Subcutaneous abdominal adipose tissue (tissue), 5 donors: ENCODE results near the gene PCSK6.

Source experiments
- H3K27ac ChIP-seq: one replicate; pipeline ENCODE4 v1.7.0; 2013; ENCODE audit warnings: low read depth, mild to moderate bottlenecking, inconsistent platforms, low read length, moderate library complexity
- H3K27me3 ChIP-seq, 5 donors: one replicate each; pipeline ENCODE4 v1.7.0; 2013; ENCODE audit warnings: low read length in 5 of 5, inconsistent platforms in 1 of 5; ENCODE audit not compliant: control insufficient read depth in 5 of 5, insufficient read depth in 4 of 5
- H3K36me3 ChIP-seq, 5 donors: one replicate each; pipeline ENCODE4 v1.7.0; 2013; ENCODE audit warnings: low read length in 5 of 5; ENCODE audit not compliant: control insufficient read depth in 5 of 5, insufficient read depth in 5 of 5
- H3K4me1 ChIP-seq, 5 donors: one replicate each; pipeline ENCODE4 v1.7.0; 2013; ENCODE audit warnings: low read length in 5 of 5, mild to moderate bottlenecking in 3 of 5, moderate library complexity in 1 of 5; ENCODE audit not compliant: control insufficient read depth in 5 of 5, insufficient read depth in 5 of 5
- H3K4me3 ChIP-seq, 5 donors: one replicate each; pipeline ENCODE4 v1.7.0; 2013; ENCODE audit warnings: low read length in 5 of 5, low read depth in 1 of 5
- H3K9ac ChIP-seq, 5 donors: one replicate each; pipeline ENCODE4 v1.7.0; 2013; ENCODE audit warnings: low read length in 5 of 5, mild to moderate bottlenecking in 4 of 5, moderate library complexity in 3 of 5
- H3K9me3 ChIP-seq, 5 donors: one replicate each; pipeline ENCODE4 v1.7.0; 2013; ENCODE audit warnings: low read length in 5 of 5; ENCODE audit not compliant: control insufficient read depth in 5 of 5
- donor health status: healthy.
- donor health status: healthy.
- donor health status: healthy.
- donor health status: healthy.
- donor health status: healthy.

Gene PCSK6

GRCh38 chr15:101483462-101483861 is 6.0 kb downstream of the PCSK6 start:
- peaks cover 0 to 7% (median 5%) of the 10 kb centered on the region in 5 donors for H3K27me3 ChIP-seq
- no peaks in the 10 kb centered on the region for H3K36me3 ChIP-seq
- peaks cover 0 to 8% (median 6%) of the 10 kb centered on the region in 5 donors for H3K4me1 ChIP-seq
- no peaks in the 10 kb centered on the region for H3K9me3 ChIP-seq
- no peak overlapping the region for H3K4me3 ChIP-seq
- no peak overlapping the region for H3K9ac ChIP-seq
- no peak overlapping the region for H3K27ac ChIP-seq

GRCh38 chr15:101482526-101483371 is 6.8 kb downstream of the PCSK6 start:
- Histone ChIP-seq H3K4me3 (no peak overlapping the region), H3K9ac (no peak overlapping the region), H3K9me3 (no peaks in the 10 kb centered on the region), H3K27me3 (no peaks in the 10 kb centered on the region), H3K4me1 (peaks cover 0 to 5% (median 3%) of the 10 kb centered on the region in 5 donors), H3K36me3 (no peaks in the 10 kb centered on the region), H3K27ac (no peak overlapping the region)

- no peaks in the 10 kb centered on the region for H3K9me3 ChIP-seq
- no peaks in the 10 kb centered on the region for H3K27me3 ChIP-seq
- H3K9ac ChIP-seq, result no peak overlapping the region
- H3K4me3 ChIP-seq, result no peak overlapping the region
- no peak overlapping the region for H3K27ac ChIP-seq
- H3K4me1 ChIP-seq, result peaks cover 0 to 5% (median 3%) of the 10 kb centered on the region in 5 donors
- H3K36me3 ChIP-seq, result no peaks in the 10 kb centered on the region
These were observed 7.5 kb downstream of the PCSK6 start for GRCh38 chr15:101481917-101482525.

GRCh38 chr15:101481381-101481705 is 8.2 kb downstream of the PCSK6 start:
- no peak overlapping the region for H3K9ac ChIP-seq
- H3K36me3 ChIP-seq, result no peaks in the 10 kb centered on the region
- H3K4me1 ChIP-seq, result peaks cover 0 to 5% (median 3%) of the 10 kb centered on the region in 5 donors
- no peaks in the 10 kb centered on the region for H3K9me3 ChIP-seq
- H3K27me3 ChIP-seq, result no peaks in the 10 kb centered on the region
- H3K27ac ChIP-seq, result no peak overlapping the region
- H3K4me3 ChIP-seq, result no peak overlapping the region

- no peaks in the 10 kb centered on the region for H3K9me3 ChIP-seq
- H3K27me3 ChIP-seq, result no peaks in the 10 kb centered on the region
- no peak overlapping the region for H3K9ac ChIP-seq
- no peak overlapping the region for H3K27ac ChIP-seq
- H3K4me1 ChIP-seq, result peaks cover 0 to 5% (median 3%) of the 10 kb centered on the region in 5 donors
- H3K4me3 ChIP-seq, result no peak overlapping the region
- no peaks in the 10 kb centered on the region for H3K36me3 ChIP-seq
These were observed 8.7 kb downstream of the PCSK6 start for GRCh38 chr15:101480613-101481380.

GRCh38 chr15:101479851-101480612 is 9.5 kb downstream of the PCSK6 start:
- no peak overlapping the region for H3K4me3 ChIP-seq
- no peaks in the 10 kb centered on the region for H3K9me3 ChIP-seq
- peaks cover 0 to 5% (median 3%) of the 10 kb centered on the region in 5 donors for H3K4me1 ChIP-seq
- no peaks in the 10 kb centered on the region for H3K36me3 ChIP-seq
- H3K9ac ChIP-seq, result no peak overlapping the region
- H3K27ac ChIP-seq, result no peak overlapping the region
- no peaks in the 10 kb centered on the region for H3K27me3 ChIP-seq

GRCh38 chr15:101479342-101479845 is 10.1 kb downstream of the PCSK6 start:
- Histone ChIP-seq H3K27ac (no peak overlapping the region), H3K9me3 (no peaks in the 10 kb centered on the region), H3K27me3 (peaks cover 0 to 4% (median 0%) of the 10 kb centered on the region in 5 donors), H3K4me3 (no peak overlapping the region), H3K4me1 (peaks cover 0 to 5% (median 3%) of the 10 kb centered on the region in 5 donors), H3K9ac (no peak overlapping the region), H3K36me3 (no peaks in the 10 kb centered on the region)

- H3K27me3 ChIP-seq, result peaks cover 0 to 4% (median 0%) of the 10 kb centered on the region in 5 donors
- peaks cover 0 to 5% (median 3%) of the 10 kb centered on the region in 5 donors for H3K4me1 ChIP-seq
- H3K9me3 ChIP-seq, result no peaks in the 10 kb centered on the region
- H3K4me3 ChIP-seq, result no peak overlapping the region
- H3K36me3 ChIP-seq, result no peaks in the 10 kb centered on the region
- no peak overlapping the region for H3K27ac ChIP-seq
- no peak overlapping the region for H3K9ac ChIP-seq
These were observed 10.7 kb downstream of the PCSK6 start for GRCh38 chr15:101478701-101479341.

- Histone ChIP-seq H3K36me3 (no peaks in the 10 kb centered on the region), H3K9me3 (no peaks in the 10 kb centered on the region), H3K4me3 (no peak overlapping the region), H3K27ac (no peak overlapping the region), H3K4me1 (peaks cover 0 to 3% (median 1%) of the 10 kb centered on the region in 5 donors), H3K27me3 (peaks cover 0 to 4% (median 0%) of the 10 kb centered on the region in 5 donors), H3K9ac (no peak overlapping the region)
These were observed 11.6 kb downstream of the PCSK6 start for GRCh38 chr15:101477851-101478362.
